GM18868 (cell line): Measurements from ENCODE around the gene CPLANE2.
"Not testable (repeated sequence)": the region's sequence is repeated elsewhere in the genome, so short reads cannot be mapped to it uniquely, and the experiment has no call there.

Experiments used
- ATAC-seq: cut with Tn5 transposase; IDR thresholded peaks from one replicate; pipeline ENCODE4 v1.9.1; 2021; ENCODE audit warnings: mild to moderate bottlenecking, moderate library complexity; ENCODE audit not compliant: unreplicated experiment

Gene CPLANE2

DNA sequence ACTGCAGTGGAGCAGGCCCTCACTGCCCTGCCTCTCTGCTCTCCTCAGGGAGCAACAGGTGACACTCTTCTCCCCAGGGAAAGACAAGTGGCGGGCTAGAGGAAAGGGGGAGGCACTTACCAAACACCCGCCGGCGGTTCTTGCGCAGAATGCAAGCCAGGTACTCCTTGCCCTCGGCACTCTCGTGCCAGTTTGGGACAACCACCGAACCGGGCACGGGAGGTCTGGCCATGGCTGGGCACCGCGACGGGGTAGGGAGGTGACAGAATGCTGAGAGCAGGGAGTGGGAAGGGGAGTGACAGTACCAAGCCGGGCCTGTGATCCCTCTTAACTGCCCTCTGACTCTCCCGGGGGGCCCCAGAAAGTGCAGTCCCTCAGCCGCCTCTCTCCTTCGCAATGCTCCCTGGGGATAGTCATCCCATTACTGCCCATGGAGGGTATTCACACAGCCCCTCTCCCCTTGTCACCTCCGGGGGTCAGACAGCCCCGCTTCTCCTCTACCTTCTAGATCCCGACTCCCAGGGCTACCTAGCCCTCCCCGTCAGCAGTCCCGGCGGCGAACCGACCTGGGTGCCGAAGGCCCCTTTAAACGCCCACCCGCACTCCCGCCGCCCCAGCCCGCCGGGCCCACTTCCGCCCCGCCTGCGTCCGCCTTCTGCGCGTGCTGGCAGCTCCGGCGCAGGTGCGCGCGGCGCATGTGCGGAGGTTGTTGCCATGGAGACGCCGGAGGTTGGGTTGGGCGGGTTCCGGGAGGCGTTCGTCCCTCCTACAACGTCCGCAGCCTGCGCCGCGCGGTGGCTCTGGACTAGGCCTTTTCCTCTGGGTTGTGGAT lies at the start of gene CPLANE2:
Gene CPLANE2 (minus strand): TSS at position 673 of the 832 bp plus-strand sequence. CDS start 441 bp downstream, at position 232.
- peak; percentile 71 for ATAC-seq

GRCh38 chr1:16286122-16286521 lies 49.1 kb upstream of the CPLANE2 start:
- no peak for ATAC-seq

- ATAC-seq: no peak
Observed at GRCh38 chr1:16281765-16282164, 44.8 kb upstream of the CPLANE2 start.

DNA sequence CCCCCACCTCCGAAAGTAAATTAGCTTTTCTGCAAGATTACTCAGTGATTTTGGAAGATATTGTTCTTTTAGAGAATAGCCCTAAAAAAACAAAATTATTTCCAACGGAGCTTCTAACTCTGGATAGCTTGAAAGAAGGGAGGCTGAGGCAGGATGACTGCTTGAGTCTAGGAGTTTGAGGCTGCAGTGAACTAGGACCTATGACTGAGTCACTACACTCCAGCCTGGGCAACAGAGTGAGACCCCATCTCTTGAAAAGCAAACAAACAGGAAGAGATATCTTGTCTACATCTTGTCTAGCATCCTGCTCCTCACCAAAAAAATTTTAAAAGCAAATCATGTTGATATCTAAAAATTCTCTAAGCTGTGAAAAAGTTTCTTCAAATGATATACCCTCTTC lies 42.2 kb upstream of the CPLANE2 start:
- ATAC-seq: no peak

- ATAC-seq: no peak
Observed at GRCh38 chr1:16276302-16277030, 39.5 kb upstream of the CPLANE2 start.

DNA sequence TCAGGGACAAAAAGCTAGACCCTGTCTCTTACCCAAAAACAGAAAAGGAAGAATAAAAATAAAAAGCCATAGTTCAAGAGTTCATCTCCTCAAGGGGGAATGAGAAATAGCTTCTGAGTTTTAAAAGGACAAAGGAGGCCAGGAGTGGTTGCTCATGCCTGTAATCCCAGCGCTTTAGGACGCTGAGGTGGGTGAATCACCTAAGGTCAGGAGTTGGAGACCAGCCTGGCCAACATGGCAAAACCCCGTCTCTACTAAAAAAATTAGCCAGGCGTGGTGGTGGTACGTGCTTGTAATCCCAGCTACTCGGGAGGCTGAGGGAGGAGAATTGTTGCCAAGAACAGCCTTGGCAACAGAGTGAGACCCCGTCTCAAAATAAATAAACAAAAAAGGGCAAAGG lies 38.6 kb upstream of the CPLANE2 start:
- ATAC-seq: no peak

DNA sequence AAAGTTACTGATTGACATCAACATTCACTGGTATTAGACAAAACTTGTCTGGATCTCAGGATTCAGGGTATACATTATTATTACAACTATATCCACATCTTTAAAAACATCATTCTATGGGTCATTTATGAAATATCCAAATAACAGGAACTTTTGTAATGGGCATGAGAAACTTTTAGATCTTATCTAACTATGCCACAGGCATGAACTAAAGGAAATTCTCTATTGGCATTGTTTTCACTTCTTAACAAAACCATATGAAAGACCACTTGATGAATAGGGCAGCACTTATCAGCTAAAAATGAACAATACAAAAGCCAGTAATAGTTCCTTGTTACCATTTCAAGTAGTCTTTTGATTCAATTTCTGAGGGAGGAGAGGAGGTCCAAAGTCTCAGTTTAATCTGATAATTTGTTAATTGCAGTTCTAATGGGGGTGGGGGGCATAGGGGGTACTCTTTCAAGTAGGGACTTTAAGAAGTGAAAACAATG lies 30.8 kb upstream of the CPLANE2 start:
- ATAC-seq: no peak

DNA sequence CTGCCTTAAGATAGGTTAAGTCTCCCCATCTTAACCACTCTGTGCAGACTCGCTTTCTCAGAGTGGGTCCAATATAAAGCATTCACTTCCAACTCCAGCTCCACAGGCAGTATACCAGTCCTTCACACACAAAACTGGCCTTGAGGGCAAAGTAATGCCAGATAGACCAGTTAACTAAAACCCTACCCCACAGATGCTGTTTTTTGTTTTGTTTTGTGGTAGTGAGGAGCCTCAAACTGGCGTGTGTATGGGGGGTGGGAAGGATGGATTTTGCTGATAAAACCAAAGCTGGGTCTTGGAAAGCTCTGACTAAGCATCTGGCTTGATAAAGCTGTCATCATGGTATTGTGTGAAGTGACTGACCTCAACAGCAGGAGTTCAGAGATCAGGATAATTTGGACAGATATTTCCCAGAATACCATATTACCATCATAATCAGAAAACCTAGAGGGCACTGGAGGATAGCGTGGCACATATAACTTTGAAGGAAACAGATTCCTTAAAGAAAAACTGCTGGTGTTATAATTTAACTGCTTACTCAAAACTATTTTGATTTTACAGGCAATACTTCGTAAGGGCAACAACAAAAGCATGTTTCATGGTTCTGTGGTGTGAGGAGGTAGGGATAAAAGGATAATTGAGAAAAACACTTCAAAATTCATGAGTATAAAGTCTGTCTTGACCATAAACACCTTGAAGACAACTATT lies 29.6 kb upstream of the CPLANE2 start:
- ATAC-seq: no peak

DNA sequence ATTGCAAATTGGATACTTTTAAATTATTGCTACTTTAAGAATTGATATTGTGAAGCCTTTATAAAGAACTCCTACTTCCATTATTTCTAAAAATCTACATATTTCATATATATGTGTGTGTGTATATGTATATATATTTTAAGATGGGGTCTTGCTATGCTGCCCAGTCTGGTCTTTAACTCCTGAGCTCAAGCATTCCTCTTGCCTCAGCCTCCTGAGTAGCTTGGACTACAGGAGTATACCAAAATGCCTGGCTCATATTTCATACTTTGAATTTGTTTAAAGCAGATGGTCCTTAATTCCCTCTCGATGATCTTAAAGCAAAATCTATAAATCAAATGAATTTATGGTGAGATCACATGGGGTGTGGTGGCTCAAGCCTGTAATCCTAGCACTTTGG lies 25.1 kb upstream of the CPLANE2 start:
- ATAC-seq: no peak

GRCh38 chr1:16260814-16261213 lies 23.8 kb upstream of the CPLANE2 start:
- ATAC-seq: no peak

GRCh38 chr1:16258591-16259135 lies 21.7 kb upstream of the CPLANE2 start:
- no peak for ATAC-seq

GRCh38 chr1:16257968-16258367 lies 21.0 kb upstream of the CPLANE2 start:
- ATAC-seq: no peak

- ATAC-seq: not testable (repeated sequence)
Observed at GRCh38 chr1:16257556-16257955, 20.6 kb upstream of the CPLANE2 start.

GRCh38 chr1:16256478-16256877 lies 19.5 kb upstream of the CPLANE2 start:
- no peak for ATAC-seq

GRCh38 chr1:16254263-16254928 lies 17.4 kb upstream of the CPLANE2 start:
- no peak for ATAC-seq

DNA sequence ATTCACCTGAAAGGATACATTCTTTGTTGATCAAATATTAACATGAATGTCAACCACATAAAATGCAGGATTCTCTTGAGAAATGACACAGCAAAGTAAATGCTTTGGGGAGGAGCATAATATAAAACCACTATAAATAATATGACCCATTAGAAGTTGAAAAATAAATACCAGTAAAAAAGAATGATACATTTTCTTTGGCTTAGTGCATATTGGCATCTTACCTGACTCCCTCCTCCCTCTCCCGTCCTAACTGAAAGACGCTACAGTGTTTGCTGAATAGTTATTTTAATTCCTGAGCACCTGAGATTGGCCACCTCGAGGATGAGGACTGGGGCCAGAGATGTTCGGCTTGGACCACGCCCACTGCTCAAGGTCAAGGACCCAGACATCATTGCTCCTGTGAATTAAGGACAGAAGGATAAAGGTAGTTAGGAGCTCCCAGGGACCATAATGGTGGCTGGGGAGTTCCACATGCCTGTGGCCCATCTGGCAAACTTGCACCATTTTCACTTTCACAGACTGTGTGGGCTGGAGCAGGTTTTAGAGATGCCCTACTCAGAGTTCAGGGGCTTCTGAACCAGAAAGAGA lies 16.4 kb upstream of the CPLANE2 start:
- ATAC-seq: no peak

DNA sequence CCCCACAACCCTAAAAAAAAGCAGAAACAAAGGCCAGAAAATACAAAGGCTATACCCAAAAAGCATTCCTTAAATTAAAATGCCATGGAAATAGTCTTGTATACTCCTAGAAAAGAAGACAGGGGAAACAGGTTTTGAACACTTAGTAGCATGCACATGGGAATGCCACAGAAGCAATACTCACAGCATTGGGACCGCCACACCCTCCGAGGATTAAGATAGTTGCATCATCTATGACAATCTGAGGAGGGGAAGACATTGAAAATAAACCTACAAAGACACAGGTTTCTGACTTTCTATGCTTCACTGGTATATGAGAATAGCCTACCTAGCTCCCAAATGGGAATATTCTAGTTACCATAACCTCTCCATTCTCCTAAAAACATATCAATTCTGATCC lies 15.9 kb upstream of the CPLANE2 start:
- ATAC-seq: no peak

GRCh38 chr1:16251381-16251780 lies 14.4 kb upstream of the CPLANE2 start:
- ATAC-seq: no peak

DNA sequence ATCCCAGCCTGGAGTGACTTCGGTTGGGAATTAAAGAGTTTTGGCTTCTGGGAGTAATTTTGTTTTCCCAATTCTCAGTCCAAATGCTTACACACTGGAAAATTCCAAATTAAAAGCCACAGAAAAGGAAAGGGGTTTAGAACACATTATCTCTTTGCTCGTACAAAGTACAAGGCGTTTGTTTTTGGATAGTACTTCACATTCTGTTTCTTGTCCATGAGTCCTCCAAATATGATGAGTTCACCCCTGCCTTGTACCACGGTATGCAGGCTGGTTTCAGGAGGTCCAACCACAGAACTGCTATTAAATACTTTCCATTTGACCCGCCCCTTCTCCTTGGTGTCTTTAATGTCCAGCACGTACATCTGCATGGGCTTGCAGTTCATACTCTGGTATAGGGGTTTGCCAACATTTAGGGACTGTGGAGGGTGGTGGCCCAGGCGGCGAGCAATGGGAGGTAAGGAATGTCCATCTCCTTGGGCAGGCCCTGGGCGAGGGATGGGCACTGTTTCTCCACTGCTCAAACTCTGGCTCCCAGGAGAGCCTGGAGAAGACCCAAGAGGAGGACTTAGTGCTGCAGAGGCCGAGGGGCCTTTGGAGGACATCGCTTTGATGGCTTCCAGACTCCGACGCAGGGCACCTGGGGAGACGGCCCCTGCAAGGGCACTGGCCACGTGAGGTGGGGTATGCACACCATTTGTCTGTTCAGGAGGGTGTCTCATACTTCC lies 13.7 kb upstream of the CPLANE2 start:
- ATAC-seq: no peak
